NT2/D1 (cell line): ENCODE results near the gene KDM3B.

Experiments used
- SUZ12 ChIP-seq: IDR thresholded peaks from 2 replicates; pipeline ENCODE4 v1.6.1; 2011; ENCODE audit not compliant: insufficient read length, insufficient read depth; ENCODE audit errors: extremely low read depth
- YY1 ChIP-seq: IDR thresholded peaks from 2 replicates; pipeline ENCODE4 v1.6.1; 2011; ENCODE audit not compliant: insufficient read length, insufficient read depth
- ZNF274 ChIP-seq: IDR thresholded peaks from 2 replicates; pipeline ENCODE4 v1.6.1; 2011; ENCODE audit warnings: mild to moderate bottlenecking, low read depth, low read length

GRCh38 chr5:138418444-138418843 is 66.0 kb downstream of the KDM3B start:
- TF ChIP-seq YY1 = no peak
- TF ChIP-seq ZNF274 = no peak
- no peak for TF ChIP-seq SUZ12
